ENCODE results near the gene ODAM. TPM values are rescaled to one million over a fixed set of nuclear protein-coding genes. Genes with fewer than 3 reads are reported as not detected.

The ODAM gene
- total RNA-seq: not detected

DNA sequence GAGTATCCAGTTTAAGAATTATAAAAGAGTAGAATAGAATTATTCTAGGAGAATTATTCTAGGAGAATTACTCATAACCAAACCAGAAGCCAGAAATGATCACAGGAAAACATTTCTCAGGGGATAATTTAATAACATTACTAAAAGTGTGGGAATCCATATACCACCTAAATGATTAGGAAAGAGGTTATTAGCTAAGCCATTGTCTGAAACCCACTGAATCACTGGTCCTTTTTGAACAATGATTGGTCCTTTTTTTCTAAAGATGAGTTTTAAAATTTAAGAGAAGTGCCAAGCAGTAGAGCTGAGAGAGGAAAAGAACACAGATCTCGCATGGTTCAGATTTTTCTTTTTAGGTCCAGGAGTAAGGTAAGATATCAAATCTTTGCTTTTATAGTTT lies at the start of gene ODAM:
Gene ODAM, plus strand, starts transcription at position 301 of the 400 bp plus-strand sequence. CDS start 819 bp downstream, outside the sequence.
- no peak within 1 kb of the TSS for H3K4me3 ChIP-seq
- H3K36me3 ChIP-seq: no peaks in the 10 kb centered on the region
- WGBS: 85% methylated on average over 1 of the region's 1 CpG
- DNase-seq (ENCODE audit: low spot score in 2 of 2): no peak
- no peak within 1 kb of the TSS for H3K27ac ChIP-seq
- no peaks in the 10 kb centered on the region for H3K9me3 ChIP-seq
- no peaks in the 10 kb centered on the region for H3K27me3 ChIP-seq
- H3K4me1 ChIP-seq: no peaks in the 10 kb centered on the region
- TF ChIP-seq, protein P1, sequence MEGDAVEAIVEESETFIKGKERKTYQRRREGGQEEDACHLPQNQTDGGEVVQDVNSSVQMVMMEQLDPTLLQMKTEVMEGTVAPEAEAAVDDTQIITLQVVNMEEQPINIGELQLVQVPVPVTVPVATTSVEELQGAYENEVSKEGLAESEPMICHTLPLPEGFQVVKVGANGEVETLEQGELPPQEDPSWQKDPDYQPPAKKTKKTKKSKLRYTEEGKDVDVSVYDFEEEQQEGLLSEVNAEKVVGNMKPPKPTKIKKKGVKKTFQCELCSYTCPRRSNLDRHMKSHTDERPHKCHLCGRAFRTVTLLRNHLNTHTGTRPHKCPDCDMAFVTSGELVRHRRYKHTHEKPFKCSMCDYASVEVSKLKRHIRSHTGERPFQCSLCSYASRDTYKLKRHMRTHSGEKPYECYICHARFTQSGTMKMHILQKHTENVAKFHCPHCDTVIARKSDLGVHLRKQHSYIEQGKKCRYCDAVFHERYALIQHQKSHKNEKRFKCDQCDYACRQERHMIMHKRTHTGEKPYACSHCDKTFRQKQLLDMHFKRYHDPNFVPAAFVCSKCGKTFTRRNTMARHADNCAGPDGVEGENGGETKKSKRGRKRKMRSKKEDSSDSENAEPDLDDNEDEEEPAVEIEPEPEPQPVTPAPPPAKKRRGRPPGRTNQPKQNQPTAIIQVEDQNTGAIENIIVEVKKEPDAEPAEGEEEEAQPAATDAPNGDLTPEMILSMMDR (IDR thresholded peaks at IDR 0.05): no peak
- TF ChIP-seq EP300 (IDR thresholded peaks at IDR 0.05) (no peak), POLR2A (IDR thresholded peaks at IDR 0.05) (no peak), POLR2AphosphoS5 (IDR thresholded peaks at IDR 0.05) (no peak)

GRCh38 chr4:70151271-70151670 lies 44.3 kb upstream of the ODAM start:
- Histone ChIP-seq H3K36me3 (no peaks in the 10 kb centered on the region), H3K27me3 (no peaks in the 10 kb centered on the region), H3K9me3 (no peaks in the 10 kb centered on the region), H3K4me3 (no peak overlapping the region), H3K4me1 (no peaks in the 10 kb centered on the region), H3K27ac (no peak overlapping the region)
- 54% methylated on average over 3 of the region's 3 CpGs for WGBS
- DNase-seq (ENCODE audit: low spot score in 2 of 2): no peak
- TF ChIP-seq POLR2A (IDR thresholded peaks at IDR 0.05) (no peak), POLR2AphosphoS5 (IDR thresholded peaks at IDR 0.05) (no peak), EP300 (IDR thresholded peaks at IDR 0.05) (no peak)
- TF ChIP-seq, protein P1 (IDR thresholded peaks at IDR 0.05): no peak

- Histone ChIP-seq H3K4me1 (no peaks in the 10 kb centered on the region), H3K9me3 (no peaks in the 10 kb centered on the region), H3K27me3 (no peaks in the 10 kb centered on the region), H3K4me3 (no peak overlapping the region), H3K36me3 (no peaks in the 10 kb centered on the region), H3K27ac (no peak overlapping the region)
- TF ChIP-seq, protein P1 (IDR thresholded peaks at IDR 0.05): no peak
- TF ChIP-seq POLR2AphosphoS5 (IDR thresholded peaks at IDR 0.05) (no peak), EP300 (IDR thresholded peaks at IDR 0.05) (no peak)
- whole genome bisulfite sequencing: 86% methylated on average over 2 of the region's 2 CpGs
- DNase-seq (ENCODE audit: low spot score in 2 of 2): no peak
Observed at GRCh38 chr4:70152088-70152487, 43.4 kb upstream of the ODAM start.

DNA sequence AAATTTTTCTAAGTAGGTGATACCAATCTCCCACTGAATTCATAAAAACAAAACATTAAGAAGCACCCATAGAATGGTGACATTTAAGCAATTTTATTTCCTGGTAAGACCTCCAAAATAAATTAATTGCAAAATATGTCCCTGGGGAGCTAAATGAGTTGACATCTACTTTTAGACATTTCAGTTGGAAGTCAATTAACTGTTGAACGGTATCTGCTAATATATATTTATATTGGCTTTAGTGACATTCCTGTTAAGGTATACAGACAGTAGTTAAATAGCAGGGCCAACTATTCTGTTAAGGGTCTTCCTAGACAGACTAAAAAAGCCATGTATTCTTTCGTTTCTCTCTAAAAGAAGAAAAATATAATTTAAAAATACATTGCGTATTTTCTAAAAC lies 41.6 kb upstream of the ODAM start, which contains the start of gene PRR27:
Gene PRR27, plus strand, starts transcription at position 301 of the 400 bp plus-strand sequence. CDS start 139 bp downstream, outside the sequence.
- no peaks in the 10 kb centered on the region for H3K4me1 ChIP-seq
- no peak for DNase-seq (ENCODE audit: low spot score in 2 of 2)
- no peaks in the 10 kb centered on the region for H3K36me3 ChIP-seq
- H3K27me3 ChIP-seq: no peaks in the 10 kb centered on the region
- no peak within 1 kb of the TSS for H3K27ac ChIP-seq
- no peak within 1 kb of the TSS for H3K4me3 ChIP-seq
- WGBS: 89% methylated on average over 3 of the region's 3 CpGs
- H3K9me3 ChIP-seq: no peaks in the 10 kb centered on the region
- TF ChIP-seq, protein P1 (IDR thresholded peaks at IDR 0.05): no peak
- no peak for TF ChIP-seq POLR2A (IDR thresholded peaks at IDR 0.05)
- TF ChIP-seq POLR2AphosphoS5 (IDR thresholded peaks at IDR 0.05): no peak
- TF ChIP-seq EP300 (IDR thresholded peaks at IDR 0.05): no peak

DNA sequence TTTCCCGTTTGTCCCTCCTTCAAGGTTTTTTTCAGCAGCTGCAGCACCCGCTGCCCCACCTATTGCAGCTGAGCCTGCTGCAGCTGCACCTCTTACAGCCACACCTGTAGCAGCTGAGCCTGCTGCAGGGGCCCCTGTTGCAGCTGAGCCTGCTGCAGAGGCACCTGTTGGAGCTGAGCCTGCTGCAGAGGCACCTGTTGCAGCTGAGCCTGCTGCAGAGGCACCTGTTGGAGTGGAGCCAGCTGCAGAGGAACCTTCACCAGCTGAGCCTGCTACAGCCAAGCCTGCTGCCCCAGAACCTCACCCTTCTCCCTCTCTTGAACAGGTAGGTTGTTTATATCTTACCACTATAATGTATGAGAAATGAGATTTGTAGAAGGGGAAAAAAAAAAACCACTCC lies 36.9 kb upstream of the ODAM start:
- H3K27ac ChIP-seq: no peak overlapping the region
- no peaks in the 10 kb centered on the region for H3K36me3 ChIP-seq
- no peaks in the 10 kb centered on the region for H3K9me3 ChIP-seq
- TF ChIP-seq, protein P1 (IDR thresholded peaks at IDR 0.05): no peak
- no peaks in the 10 kb centered on the region for H3K27me3 ChIP-seq
- no peaks in the 10 kb centered on the region for H3K4me1 ChIP-seq
- DNase-seq (ENCODE audit: low spot score in 2 of 2): no peak
- no peak overlapping the region for H3K4me3 ChIP-seq
- 34% methylated on average over 2 of the region's 2 CpGs for WGBS
